ENCODE results near the gene VAC14. TPM values are rescaled to one million over a fixed set of nuclear protein-coding genes. Genes with fewer than 3 reads are reported as not detected.

The VAC14 gene
- total and polyA plus RNA-seq, 2 of the 8 experiments (the other 6 are each of a cell fraction or from before 2014, with no cell fraction given): 56.0 to 108 TPM

GRCh38 chr16:70769131-70769530, 31.8 kb downstream of the VAC14 start (continued):
- TF ChIP-seq, protein P1, sequence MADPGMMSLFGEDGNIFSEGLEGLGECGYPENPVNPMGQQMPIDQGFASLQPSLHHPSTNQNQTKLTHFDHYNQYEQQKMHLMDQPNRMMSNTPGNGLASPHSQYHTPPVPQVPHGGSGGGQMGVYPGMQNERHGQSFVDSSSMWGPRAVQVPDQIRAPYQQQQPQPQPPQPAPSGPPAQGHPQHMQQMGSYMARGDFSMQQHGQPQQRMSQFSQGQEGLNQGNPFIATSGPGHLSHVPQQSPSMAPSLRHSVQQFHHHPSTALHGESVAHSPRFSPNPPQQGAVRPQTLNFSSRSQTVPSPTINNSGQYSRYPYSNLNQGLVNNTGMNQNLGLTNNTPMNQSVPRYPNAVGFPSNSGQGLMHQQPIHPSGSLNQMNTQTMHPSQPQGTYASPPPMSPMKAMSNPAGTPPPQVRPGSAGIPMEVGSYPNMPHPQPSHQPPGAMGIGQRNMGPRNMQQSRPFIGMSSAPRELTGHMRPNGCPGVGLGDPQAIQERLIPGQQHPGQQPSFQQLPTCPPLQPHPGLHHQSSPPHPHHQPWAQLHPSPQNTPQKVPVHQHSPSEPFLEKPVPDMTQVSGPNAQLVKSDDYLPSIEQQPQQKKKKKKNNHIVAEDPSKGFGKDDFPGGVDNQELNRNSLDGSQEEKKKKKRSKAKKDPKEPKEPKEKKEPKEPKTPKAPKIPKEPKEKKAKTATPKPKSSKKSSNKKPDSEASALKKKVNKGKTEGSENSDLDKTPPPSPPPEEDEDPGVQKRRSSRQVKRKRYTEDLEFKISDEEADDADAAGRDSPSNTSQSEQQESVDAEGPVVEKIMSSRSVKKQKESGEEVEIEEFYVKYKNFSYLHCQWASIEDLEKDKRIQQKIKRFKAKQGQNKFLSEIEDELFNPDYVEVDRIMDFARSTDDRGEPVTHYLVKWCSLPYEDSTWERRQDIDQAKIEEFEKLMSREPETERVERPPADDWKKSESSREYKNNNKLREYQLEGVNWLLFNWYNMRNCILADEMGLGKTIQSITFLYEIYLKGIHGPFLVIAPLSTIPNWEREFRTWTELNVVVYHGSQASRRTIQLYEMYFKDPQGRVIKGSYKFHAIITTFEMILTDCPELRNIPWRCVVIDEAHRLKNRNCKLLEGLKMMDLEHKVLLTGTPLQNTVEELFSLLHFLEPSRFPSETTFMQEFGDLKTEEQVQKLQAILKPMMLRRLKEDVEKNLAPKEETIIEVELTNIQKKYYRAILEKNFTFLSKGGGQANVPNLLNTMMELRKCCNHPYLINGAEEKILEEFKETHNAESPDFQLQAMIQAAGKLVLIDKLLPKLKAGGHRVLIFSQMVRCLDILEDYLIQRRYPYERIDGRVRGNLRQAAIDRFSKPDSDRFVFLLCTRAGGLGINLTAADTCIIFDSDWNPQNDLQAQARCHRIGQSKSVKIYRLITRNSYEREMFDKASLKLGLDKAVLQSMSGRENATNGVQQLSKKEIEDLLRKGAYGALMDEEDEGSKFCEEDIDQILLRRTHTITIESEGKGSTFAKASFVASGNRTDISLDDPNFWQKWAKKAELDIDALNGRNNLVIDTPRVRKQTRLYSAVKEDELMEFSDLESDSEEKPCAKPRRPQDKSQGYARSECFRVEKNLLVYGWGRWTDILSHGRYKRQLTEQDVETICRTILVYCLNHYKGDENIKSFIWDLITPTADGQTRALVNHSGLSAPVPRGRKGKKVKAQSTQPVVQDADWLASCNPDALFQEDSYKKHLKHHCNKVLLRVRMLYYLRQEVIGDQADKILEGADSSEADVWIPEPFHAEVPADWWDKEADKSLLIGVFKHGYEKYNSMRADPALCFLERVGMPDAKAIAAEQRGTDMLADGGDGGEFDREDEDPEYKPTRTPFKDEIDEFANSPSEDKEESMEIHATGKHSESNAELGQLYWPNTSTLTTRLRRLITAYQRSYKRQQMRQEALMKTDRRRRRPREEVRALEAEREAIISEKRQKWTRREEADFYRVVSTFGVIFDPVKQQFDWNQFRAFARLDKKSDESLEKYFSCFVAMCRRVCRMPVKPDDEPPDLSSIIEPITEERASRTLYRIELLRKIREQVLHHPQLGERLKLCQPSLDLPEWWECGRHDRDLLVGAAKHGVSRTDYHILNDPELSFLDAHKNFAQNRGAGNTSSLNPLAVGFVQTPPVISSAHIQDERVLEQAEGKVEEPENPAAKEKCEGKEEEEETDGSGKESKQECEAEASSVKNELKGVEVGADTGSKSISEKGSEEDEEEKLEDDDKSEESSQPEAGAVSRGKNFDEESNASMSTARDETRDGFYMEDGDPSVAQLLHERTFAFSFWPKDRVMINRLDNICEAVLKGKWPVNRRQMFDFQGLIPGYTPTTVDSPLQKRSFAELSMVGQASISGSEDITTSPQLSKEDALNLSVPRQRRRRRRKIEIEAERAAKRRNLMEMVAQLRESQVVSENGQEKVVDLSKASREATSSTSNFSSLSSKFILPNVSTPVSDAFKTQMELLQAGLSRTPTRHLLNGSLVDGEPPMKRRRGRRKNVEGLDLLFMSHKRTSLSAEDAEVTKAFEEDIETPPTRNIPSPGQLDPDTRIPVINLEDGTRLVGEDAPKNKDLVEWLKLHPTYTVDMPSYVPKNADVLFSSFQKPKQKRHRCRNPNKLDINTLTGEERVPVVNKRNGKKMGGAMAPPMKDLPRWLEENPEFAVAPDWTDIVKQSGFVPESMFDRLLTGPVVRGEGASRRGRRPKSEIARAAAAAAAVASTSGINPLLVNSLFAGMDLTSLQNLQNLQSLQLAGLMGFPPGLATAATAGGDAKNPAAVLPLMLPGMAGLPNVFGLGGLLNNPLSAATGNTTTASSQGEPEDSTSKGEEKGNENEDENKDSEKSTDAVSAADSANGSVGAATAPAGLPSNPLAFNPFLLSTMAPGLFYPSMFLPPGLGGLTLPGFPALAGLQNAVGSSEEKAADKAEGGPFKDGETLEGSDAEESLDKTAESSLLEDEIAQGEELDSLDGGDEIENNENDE (IDR thresholded peaks at IDR 0.05; ENCODE audit: insufficient replicate concordance, low read length): no peak
- TF ChIP-seq EP300 (IDR thresholded peaks at IDR 0.05; ENCODE audit: borderline replicate concordance in 1 of 2, low read depth in 2 of 2, low read length in 2 of 2): no peak
- no peak for TF ChIP-seq MAFK (IDR thresholded peaks at IDR 0.05; ENCODE audit: low read depth, low read length)
- no peak for TF ChIP-seq JUND (IDR thresholded peaks at IDR 0.05; ENCODE audit: low read length)
- no peak for TF ChIP-seq FOSL1 (IDR thresholded peaks at IDR 0.05; ENCODE audit: insufficient read depth, low read depth, low read length)
- TF ChIP-seq SAP30 (IDR thresholded peaks at IDR 0.05; ENCODE audit: insufficient read depth, insufficient replicate concordance, low read length): no peak
- no peak for TF ChIP-seq ASH2L (IDR thresholded peaks at IDR 0.05; ENCODE audit: low read length)
- no peak for TF ChIP-seq BRCA1 (IDR thresholded peaks at IDR 0.05; ENCODE audit: low read depth, low read length)
